ENCODE measurements around the gene PLXDC2. TPM values are rescaled to one million over a fixed set of nuclear protein-coding genes. Genes with fewer than 3 reads are reported as not detected.
A peak's percentile ranks its signal among the peaks of the same experiment; 100 is the strongest.

The PLXDC2 gene
- total RNA-seq, 6 experiments from 2014 or later, result 4.1 to 6.5 (median 5.3) TPM

GRCh38 chr10:19815731-19816410 is 361 bp upstream of the PLXDC2 start:
- 5% methylated on average over 4 of the region's 57 CpGs for WGBS (ENCODE audit: insufficient coverage, low coverage, low lambda C conversion rate, missing lambda C conversion rate)
- peaks cover 0 to 15% (median 1%) of the 10 kb centered on the region in 4 donors for H3K4me1 ChIP-seq
- intact Hi-C loops (cut with DNase I), result no loop called here
- peak overlapping the region; percentile 27 to 75 (median 52) for H3K27ac ChIP-seq
- H3K9me3 ChIP-seq, result no peaks in the 10 kb centered on the region
- H3K36me3 ChIP-seq, result no peaks in the 10 kb centered on the region
- H3K4me3 ChIP-seq, result peak overlapping the region; percentile 61 to 63 (median 61)
- peak; percentile 59 to 71 (median 70) for DNase-seq
- H3K27me3 ChIP-seq, result no peaks in the 10 kb centered on the region
- TF ChIP-seq CTCF (IDR thresholded peaks at IDR 0.05) (no peak), POLR2A (IDR thresholded peaks at IDR 0.05) (no peak)
- peak; percentile 50 to 75 (median 60) for ATAC-seq

DNA sequence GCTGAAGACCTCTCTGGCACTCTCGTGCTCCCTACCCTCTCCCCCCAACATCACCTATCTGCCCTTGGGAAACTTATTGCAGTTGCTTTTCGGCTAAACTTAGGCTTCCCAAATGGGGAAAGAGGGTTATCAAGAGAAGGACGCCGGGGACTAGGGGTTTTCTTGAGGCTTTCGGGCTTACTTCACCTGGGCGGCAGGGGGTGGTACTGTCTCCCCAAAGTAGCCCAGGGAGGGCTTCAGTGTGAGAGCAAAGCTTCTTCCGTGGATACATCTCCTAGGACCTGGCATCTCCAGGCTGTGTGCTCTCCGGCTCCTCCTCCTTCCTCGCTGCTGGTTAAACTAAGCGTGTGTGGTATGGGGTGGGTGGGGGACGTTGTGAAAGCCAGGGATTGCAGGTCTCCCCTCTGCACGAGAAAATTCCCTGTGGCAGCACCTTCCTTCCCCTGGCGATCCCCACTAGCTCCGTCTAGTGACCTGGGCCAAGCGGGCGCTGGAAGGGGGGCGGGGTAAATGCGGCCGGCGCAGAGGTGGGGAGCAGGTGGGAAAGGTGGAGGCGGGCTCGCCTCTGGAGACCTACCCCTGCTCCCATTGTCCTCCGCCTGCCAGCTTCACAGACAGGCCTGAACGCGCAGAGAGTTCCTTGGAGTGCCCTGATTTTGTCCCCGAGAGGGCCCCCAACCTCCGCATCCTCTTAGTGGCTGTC is 1.1 kb downstream of the PLXDC2 start:
- H3K36me3 ChIP-seq, result no peaks in the 10 kb centered on the region
- 1% methylated on average over 15 of the region's 27 CpGs for WGBS (ENCODE audit: insufficient coverage, low coverage, low lambda C conversion rate, missing lambda C conversion rate)
- peak; percentile 22 to 42 (median 26) for ATAC-seq
- no peaks in the 10 kb centered on the region for H3K9me3 ChIP-seq
- no peaks in the 10 kb centered on the region for H3K27me3 ChIP-seq
- DNase-seq, result peak in 2 of 3 donors; percentile 31 to 53
- no peak for TF ChIP-seq CTCF (IDR thresholded peaks at IDR 0.05)
- no peak for TF ChIP-seq POLR2A (IDR thresholded peaks at IDR 0.05)
- H3K4me3 ChIP-seq, result peak overlapping the region; percentile 61 to 63 (median 61)
- peak overlapping the region; percentile 27 to 75 (median 52) for H3K27ac ChIP-seq
- H3K4me1 ChIP-seq, result peaks cover 0 to 15% (median 1%) of the 10 kb centered on the region in 4 donors
- intact Hi-C loops (cut with DNase I), result no loop called here

DNA sequence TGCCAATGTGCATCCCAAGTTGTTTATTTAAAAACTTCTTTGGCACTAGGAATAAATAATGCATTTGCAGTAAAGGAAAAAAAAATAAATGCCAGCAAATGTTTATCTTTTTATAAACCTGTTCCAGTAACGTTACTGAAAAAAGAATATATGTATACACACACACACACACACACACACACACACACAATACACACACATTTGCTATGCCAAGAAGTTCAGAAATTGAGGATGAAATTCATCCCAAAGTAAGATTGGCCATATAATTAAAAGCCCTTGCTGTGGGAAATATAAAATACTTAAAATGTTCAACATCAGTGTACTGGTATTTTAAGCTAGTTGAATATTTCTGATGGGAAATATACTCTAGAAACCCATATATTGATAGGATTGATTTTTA is 2.6 kb downstream of the PLXDC2 start:
- ATAC-seq, result no peak
- H3K27ac ChIP-seq, result no peak overlapping the region
- intact Hi-C loops (cut with DNase I), result no loop called here

DNA sequence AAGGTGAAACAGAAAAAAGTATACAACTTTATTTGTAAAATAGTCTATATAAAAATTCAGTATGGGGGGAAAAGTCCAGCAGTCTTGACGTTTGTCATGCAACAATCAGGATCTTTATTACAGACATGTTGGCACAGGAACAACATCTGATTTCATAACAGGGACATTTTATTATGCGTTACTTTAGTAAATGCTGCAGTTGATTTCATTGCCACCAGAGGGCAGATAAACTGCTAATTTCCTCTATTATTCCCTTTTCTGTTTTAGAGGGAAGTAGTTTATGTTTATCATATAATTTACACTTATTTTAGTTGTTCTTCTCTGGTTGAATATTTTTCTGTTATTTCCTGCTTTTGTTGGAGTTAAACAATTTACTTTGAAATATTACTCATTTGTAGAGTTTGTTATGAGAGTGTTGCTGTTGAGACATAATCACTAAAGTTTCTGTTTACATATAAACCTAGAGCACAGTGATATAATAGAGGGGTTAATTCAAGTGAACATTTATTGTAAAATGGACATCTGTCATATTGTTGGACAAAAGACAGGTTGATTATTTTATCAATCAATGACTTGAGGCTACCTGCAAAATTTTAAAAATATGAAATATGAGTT is 3.3 kb downstream of the PLXDC2 start:
- peak; percentile 80 to 82 (median 81) for TF ChIP-seq CTCF (IDR thresholded peaks at IDR 0.05)
- no peak for TF ChIP-seq POLR2A (IDR thresholded peaks at IDR 0.05)
- intact Hi-C loops (cut with DNase I), result no loop called here
- H3K27ac ChIP-seq, result no peak overlapping the region

More for the DNA sequence above, 2.6 kb downstream of the PLXDC2 start:
- WGBS (ENCODE audit: insufficient coverage, low coverage, low lambda C conversion rate, missing lambda C conversion rate), result 13% methylated on average over 1 of the region's 1 CpG
- no peaks in the 10 kb centered on the region for H3K27me3 ChIP-seq
- no peak for TF ChIP-seq POLR2A (IDR thresholded peaks at IDR 0.05)
- TF ChIP-seq CTCF (IDR thresholded peaks at IDR 0.05), result no peak
- H3K4me1 ChIP-seq, result peaks cover 0 to 15% (median 1%) of the 10 kb centered on the region in 4 donors
- peak overlapping the region in 1 of 3 donors; percentile 5 for H3K4me3 ChIP-seq
- no peaks in the 10 kb centered on the region for H3K36me3 ChIP-seq
- H3K9me3 ChIP-seq, result no peaks in the 10 kb centered on the region
- no peak for DNase-seq

More for the DNA sequence above, 3.3 kb downstream of the PLXDC2 start:
- peaks cover 0 to 15% (median 1%) of the 10 kb centered on the region in 4 donors for H3K4me1 ChIP-seq
- peak; percentile 15 to 59 (median 44) for ATAC-seq
- H3K9me3 ChIP-seq, result no peaks in the 10 kb centered on the region
- DNase-seq, result no peak
- 0% methylated on average over 2 of the region's 2 CpGs for WGBS (ENCODE audit: insufficient coverage, low coverage, low lambda C conversion rate, missing lambda C conversion rate)
- H3K4me3 ChIP-seq, result no peak overlapping the region
- H3K36me3 ChIP-seq, result no peaks in the 10 kb centered on the region
- H3K27me3 ChIP-seq, result no peaks in the 10 kb centered on the region
